ENCODE measurements around the gene KLHL24.
"Not testable (repeated sequence)": the region's sequence is repeated elsewhere in the genome, so short reads cannot be mapped to it uniquely, and the experiment has no call there.

KLHL24 gene

GRCh38 chr3:183697610-183698317 is 62.3 kb downstream of the KLHL24 start, which contains the start of gene YEATS2:
TSS of gene YEATS2 (plus strand) at chr3:183697797. CDS start at chr3:183715163, 17,366 bp downstream.
- DNase-seq, result peak; percentile 58

GRCh38 chr3:183698318-183698751 is 62.9 kb downstream of the KLHL24 start:
- DNase-seq, result peak; percentile 6

DNA sequence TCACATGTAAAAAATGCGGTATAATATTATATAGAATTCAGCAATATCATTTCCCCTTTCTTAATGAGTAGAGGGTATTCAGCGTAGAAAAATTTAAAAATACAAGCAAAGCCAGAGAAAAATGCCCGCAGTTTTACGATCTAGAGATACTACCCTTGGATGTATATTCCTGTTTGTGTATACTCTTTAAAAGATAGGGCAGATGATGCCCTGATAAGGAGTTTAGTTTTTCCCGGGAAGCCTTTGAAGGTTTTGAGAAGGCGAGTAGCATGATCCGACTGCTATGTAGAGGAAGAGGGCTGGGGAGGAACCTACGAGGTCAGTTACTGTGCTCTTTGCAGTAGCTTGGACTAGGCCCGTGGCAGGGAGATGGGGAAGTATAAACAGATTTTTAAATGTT is 63.3 kb downstream of the KLHL24 start:
- no peak for DNase-seq

- DNase-seq, result no peak
Measured at GRCh38 chr3:183699238-183699947, 64.0 kb downstream of the KLHL24 start.

DNA sequence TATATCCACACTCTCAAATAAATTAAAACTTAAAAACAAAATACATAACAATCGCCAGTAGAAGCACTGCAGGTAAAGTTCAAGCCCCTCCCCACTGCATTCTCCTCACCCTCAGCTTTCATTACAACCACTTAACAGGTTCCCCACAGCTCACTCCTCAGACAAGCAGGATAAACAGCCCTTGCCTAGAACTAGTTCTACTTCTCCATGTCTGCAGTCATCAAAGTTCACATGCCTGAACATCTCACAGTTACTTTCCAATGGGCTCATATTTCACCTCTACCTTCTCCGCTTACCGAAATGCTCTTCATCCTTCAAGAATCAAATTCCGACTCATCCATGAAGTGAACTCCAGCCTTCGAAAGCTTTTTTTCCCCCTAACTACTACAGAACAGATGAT is 66.3 kb downstream of the KLHL24 start:
- no peak for DNase-seq

- not testable (repeated sequence) for DNase-seq
Measured at GRCh38 chr3:183703892-183704291, 68.5 kb downstream of the KLHL24 start.

DNA sequence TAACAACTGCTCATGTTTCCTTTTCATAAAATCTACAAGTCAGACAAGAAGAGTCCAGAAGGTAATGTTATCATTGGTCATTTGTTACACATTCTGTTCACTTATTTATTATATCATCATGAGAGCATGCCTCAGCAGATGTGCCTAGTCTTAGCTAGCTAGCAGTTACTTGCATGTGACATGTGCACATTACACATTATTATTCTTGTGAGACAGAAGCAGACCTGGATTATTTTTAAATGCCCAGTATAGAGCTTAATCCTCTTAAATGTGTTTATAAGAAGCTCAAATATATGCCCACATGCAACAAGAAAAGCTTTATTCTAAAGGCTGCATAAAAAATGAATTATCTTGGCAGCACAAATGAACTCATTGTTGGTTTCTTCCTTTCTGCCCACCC is 74.8 kb downstream of the KLHL24 start:
- DNase-seq, result no peak

GRCh38 chr3:183711516-183711915 is 76.1 kb downstream of the KLHL24 start:
- no peak for DNase-seq

DNA sequence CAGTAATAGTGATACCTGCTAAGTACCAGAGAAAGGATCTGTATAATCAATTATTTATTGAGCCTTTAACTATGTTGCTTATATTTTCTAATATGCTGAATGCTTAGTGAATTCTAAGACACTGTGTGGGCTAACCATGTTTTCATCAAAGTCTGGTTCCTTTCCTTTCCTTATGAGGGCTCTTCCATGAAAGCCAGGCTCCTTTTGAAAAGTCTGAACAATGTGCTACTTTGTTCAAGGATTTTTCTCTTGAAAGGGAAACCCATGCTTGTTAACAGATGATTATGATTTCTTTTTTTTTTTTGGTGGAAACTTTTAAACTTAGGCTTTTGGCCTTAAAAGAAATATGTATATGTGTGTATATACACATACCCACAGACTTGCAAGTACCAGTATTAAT is 79.2 kb downstream of the KLHL24 start:
- DNase-seq, result no peak

- no peak for DNase-seq
Measured at GRCh38 chr3:183718012-183718411, 82.6 kb downstream of the KLHL24 start.

- DNase-seq, result no peak
Measured at GRCh38 chr3:183725387-183725786, 90.0 kb downstream of the KLHL24 start.

GRCh38 chr3:183728204-183728603 is 92.8 kb downstream of the KLHL24 start:
- no peak for DNase-seq

GRCh38 chr3:183730361-183730760 is 94.9 kb downstream of the KLHL24 start:
- DNase-seq, result no peak

DNA sequence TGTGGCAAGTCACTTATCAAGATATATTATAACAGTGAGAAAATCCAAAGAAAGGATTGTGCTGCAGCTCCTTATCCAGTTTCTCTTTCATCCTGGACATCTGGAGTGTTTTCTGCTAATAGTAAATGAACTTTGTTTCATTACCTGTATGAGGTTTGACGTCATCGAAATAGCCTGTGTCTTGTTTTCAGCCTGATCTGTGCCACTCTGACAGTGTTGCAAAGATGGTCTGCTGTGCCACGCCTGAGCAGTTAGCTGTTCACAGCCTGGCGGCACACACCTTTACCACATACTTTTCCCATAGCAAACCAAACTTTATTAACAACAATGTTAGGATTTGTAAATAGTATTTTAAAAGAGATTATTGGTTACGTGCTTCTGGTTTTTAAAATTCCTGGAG is 96.2 kb downstream of the KLHL24 start:
- no peak for DNase-seq

DNA sequence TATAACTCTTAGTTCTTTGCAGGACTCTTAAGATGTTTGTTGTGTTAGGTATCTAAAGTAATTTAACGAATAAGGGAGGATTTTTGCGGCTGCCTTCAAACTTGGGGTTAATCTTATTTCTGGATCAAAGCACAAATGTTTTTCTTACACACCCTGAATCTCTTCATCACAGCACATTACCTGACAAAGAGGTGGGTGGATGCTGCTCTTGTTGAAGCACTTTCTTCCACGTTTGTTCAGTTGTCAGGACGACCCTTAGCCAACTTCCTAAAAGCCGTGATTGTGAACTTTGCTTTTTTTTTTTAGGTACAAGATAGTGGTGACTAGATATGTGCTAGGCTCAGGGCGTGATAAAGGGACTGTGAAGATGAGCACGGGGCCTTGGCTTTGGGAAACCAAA is 98.1 kb downstream of the KLHL24 start:
- DNase-seq, result no peak
